ENCODE measurements around the gene GUF1.

GUF1 gene

GRCh38 chr4:44678094-44679041 is at the start of gene GUF1:
Gene GUF1, plus strand, starts transcription at chr4:44678420. Its CDS starts 203 bp downstream, at chr4:44678623.
- TF ChIP-seq GATA2 (IDR thresholded peaks at IDR 0.05; ENCODE audit: low read depth, low read length) (no peak; the same call in 1 of the 2 replicates), GATA3 (IDR thresholded peaks at IDR 0.05; ENCODE audit: low read depth, low read length) (no peak)

GRCh38 chr4:44629280-44629866 is 48.8 kb upstream of the GUF1 start:
- TF ChIP-seq GATA2 (IDR thresholded peaks at IDR 0.05; ENCODE audit: low read depth, low read length) (no peak), GATA3 (IDR thresholded peaks at IDR 0.05; ENCODE audit: low read depth, low read length) (no peak)

- TF ChIP-seq GATA3 (IDR thresholded peaks at IDR 0.05; ENCODE audit: low read depth, low read length) (no peak), GATA2 (IDR thresholded peaks at IDR 0.05; ENCODE audit: low read depth, low read length) (no peak)
Measured at GRCh38 chr4:44632089-44632488, 46.1 kb upstream of the GUF1 start.

GRCh38 chr4:44632733-44633132 is 45.5 kb upstream of the GUF1 start:
- TF ChIP-seq GATA3 (IDR thresholded peaks at IDR 0.05; ENCODE audit: low read depth, low read length) (no peak), GATA2 (IDR thresholded peaks at IDR 0.05; ENCODE audit: low read depth, low read length) (no peak)

- no peak for TF ChIP-seq GATA3 (IDR thresholded peaks at IDR 0.05; ENCODE audit: low read depth, low read length)
Measured at GRCh38 chr4:44638091-44638490, 40.1 kb upstream of the GUF1 start.

GRCh38 chr4:44646151-44646550 is 32.1 kb upstream of the GUF1 start:
- TF ChIP-seq GATA2 (IDR thresholded peaks at IDR 0.05; ENCODE audit: low read depth, low read length): no peak
- TF ChIP-seq GATA3 (IDR thresholded peaks at IDR 0.05; ENCODE audit: low read depth, low read length): no peak

- TF ChIP-seq GATA3 (IDR thresholded peaks at IDR 0.05; ENCODE audit: low read depth, low read length): no peak
- no peak for TF ChIP-seq GATA2 (IDR thresholded peaks at IDR 0.05; ENCODE audit: low read depth, low read length)
Measured at GRCh38 chr4:44651425-44651824, 26.8 kb upstream of the GUF1 start, which contains the start of gene YIPF7. Gene YIPF7, minus strand, starts transcription at chr4:44651625. Its CDS starts 1,525 bp downstream, at chr4:44650100.

GRCh38 chr4:44652002-44652401 is 26.2 kb upstream of the GUF1 start:
- TF ChIP-seq GATA2 (IDR thresholded peaks at IDR 0.05; ENCODE audit: low read depth, low read length) (no peak), GATA3 (IDR thresholded peaks at IDR 0.05; ENCODE audit: low read depth, low read length) (no peak)

GRCh38 chr4:44660396-44660795 is 17.8 kb upstream of the GUF1 start:
- TF ChIP-seq GATA2 (IDR thresholded peaks at IDR 0.05; ENCODE audit: low read depth, low read length) (no peak), GATA3 (IDR thresholded peaks at IDR 0.05; ENCODE audit: low read depth, low read length) (no peak)

- TF ChIP-seq GATA3 (IDR thresholded peaks at IDR 0.05; ENCODE audit: low read depth, low read length) (no peak), GATA2 (IDR thresholded peaks at IDR 0.05; ENCODE audit: low read depth, low read length) (no peak)
Measured at GRCh38 chr4:44661940-44662622, 16.1 kb upstream of the GUF1 start.

- TF ChIP-seq GATA2 (IDR thresholded peaks at IDR 0.05; ENCODE audit: low read depth, low read length) (no peak), GATA3 (IDR thresholded peaks at IDR 0.05; ENCODE audit: low read depth, low read length) (no peak)
Measured at GRCh38 chr4:44662623-44663005, 15.6 kb upstream of the GUF1 start.

GRCh38 chr4:44663539-44664263 is 14.5 kb upstream of the GUF1 start:
- no peak for TF ChIP-seq GATA3 (IDR thresholded peaks at IDR 0.05; ENCODE audit: low read depth, low read length)

GRCh38 chr4:44668526-44668925 is 9.7 kb upstream of the GUF1 start:
- TF ChIP-seq GATA2 (IDR thresholded peaks at IDR 0.05; ENCODE audit: low read depth, low read length): no peak
- no peak for TF ChIP-seq GATA3 (IDR thresholded peaks at IDR 0.05; ENCODE audit: low read depth, low read length)
